ENCODE results near the gene TPPP2. TPM values are rescaled to one million over a fixed set of nuclear protein-coding genes. Genes with fewer than 3 reads are reported as not detected.

TPPP2 gene
- total RNA-seq, 4 donors from 2014 or later, result 0.67 TPM; not detected in 3

DNA sequence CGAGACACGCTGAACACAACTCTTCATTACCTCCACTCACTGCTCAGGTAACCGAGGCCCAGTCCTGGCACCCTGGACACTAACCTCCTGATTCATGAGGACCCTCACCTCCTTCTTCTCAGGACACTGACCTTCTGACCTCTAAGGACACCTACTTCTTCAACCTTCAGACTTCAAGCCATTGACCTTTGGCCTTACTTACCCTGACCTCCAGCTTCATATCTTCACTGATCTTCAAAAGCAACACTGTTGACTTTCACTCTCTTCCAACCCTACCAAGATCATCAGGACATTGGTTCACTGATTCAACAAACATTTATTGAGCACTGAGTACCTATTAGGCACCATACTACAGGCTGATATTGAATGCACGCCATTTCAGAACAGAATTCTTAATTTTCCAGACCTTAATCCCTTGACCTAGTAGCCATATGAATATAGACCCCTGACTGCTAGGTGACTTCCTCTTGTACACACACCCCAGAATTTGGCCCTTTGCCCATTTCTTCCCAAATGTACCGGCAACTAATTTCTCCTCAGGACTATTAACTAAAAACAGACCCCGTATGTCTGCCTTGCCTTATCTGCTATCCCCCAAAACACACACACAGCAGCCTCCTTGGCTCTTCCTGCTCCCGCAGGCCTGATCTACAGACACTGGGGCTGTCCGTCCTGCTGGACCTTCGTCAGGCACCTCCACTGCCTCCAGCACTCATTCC is 45.9 kb downstream of the TPPP2 start:
- H3K4me1 ChIP-seq, result no peaks in the 10 kb centered on the region
- H3K36me3 ChIP-seq, result no peaks in the 10 kb centered on the region
- H3K27ac ChIP-seq, result no peak overlapping the region
- no peaks in the 10 kb centered on the region for H3K27me3 ChIP-seq
- DNase-seq, result no peak
- no peak overlapping the region for H3K4me3 ChIP-seq
- intact Hi-C loops (cut with DNase I; ENCODE audit: low total_unique reads), result no loop called here
- no peak for TF ChIP-seq POLR2A (IDR thresholded peaks at IDR 0.05)
- TF ChIP-seq, protein P1, sequence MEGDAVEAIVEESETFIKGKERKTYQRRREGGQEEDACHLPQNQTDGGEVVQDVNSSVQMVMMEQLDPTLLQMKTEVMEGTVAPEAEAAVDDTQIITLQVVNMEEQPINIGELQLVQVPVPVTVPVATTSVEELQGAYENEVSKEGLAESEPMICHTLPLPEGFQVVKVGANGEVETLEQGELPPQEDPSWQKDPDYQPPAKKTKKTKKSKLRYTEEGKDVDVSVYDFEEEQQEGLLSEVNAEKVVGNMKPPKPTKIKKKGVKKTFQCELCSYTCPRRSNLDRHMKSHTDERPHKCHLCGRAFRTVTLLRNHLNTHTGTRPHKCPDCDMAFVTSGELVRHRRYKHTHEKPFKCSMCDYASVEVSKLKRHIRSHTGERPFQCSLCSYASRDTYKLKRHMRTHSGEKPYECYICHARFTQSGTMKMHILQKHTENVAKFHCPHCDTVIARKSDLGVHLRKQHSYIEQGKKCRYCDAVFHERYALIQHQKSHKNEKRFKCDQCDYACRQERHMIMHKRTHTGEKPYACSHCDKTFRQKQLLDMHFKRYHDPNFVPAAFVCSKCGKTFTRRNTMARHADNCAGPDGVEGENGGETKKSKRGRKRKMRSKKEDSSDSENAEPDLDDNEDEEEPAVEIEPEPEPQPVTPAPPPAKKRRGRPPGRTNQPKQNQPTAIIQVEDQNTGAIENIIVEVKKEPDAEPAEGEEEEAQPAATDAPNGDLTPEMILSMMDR (IDR thresholded peaks at IDR 0.05), result no peak
- no peaks in the 10 kb centered on the region for H3K9me3 ChIP-seq

DNA sequence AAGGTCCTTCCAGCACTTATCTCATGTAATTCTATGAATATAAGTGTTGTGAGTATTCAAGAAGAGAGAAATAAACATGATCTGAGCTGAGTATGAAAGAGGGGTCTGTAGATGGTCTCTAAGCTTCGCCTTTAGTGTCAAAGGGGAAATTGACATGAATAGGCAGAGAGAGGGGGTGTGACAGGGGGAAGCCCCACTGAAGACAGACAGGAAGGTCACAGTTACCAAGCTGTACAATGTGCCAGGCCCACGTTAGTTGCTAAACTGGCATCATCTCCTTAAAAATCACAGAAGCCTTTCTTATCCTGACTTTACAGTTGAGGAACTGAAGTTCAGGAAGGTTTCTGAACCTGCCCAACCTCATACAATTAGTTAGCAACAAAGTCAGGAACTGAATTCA is 47.7 kb downstream of the TPPP2 start:
- H3K36me3 ChIP-seq, result no peaks in the 10 kb centered on the region
- intact Hi-C loops (cut with DNase I; ENCODE audit: low total_unique reads), result no loop called here

GRCh38 chr14:21078287-21078686 is 48.3 kb downstream of the TPPP2 start:
- DNase-seq, result no peak
- intact Hi-C loops (cut with DNase I; ENCODE audit: low total_unique reads), result no loop called here

More for the DNA sequence above, 47.7 kb downstream of the TPPP2 start:
- DNase-seq, result no peak
- TF ChIP-seq, protein P1 (IDR thresholded peaks at IDR 0.05), result no peak
- no peak for TF ChIP-seq POLR2A (IDR thresholded peaks at IDR 0.05)
- Histone ChIP-seq H3K4me3 (no peak overlapping the region), H3K27me3 (no peaks in the 10 kb centered on the region), H3K9me3 (no peaks in the 10 kb centered on the region), H3K27ac (no peak overlapping the region), H3K4me1 (no peaks in the 10 kb centered on the region)

GRCh38 chr14:21078726-21079125 is 48.7 kb downstream of the TPPP2 start:
- TF ChIP-seq, protein P1 (IDR thresholded peaks at IDR 0.05), result no peak
- no peak for TF ChIP-seq POLR2A (IDR thresholded peaks at IDR 0.05)
- H3K27me3 ChIP-seq, result no peaks in the 10 kb centered on the region
- H3K36me3 ChIP-seq, result no peaks in the 10 kb centered on the region
- H3K4me3 ChIP-seq, result no peak overlapping the region
- no peak overlapping the region for H3K27ac ChIP-seq
- no peak for DNase-seq
- H3K9me3 ChIP-seq, result no peaks in the 10 kb centered on the region
- intact Hi-C loops (cut with DNase I; ENCODE audit: low total_unique reads), result no loop called here
- no peaks in the 10 kb centered on the region for H3K4me1 ChIP-seq

More at GRCh38 chr14:21078287-21078686, 48.3 kb downstream of the TPPP2 start:
- H3K27me3 ChIP-seq, result no peaks in the 10 kb centered on the region
- TF ChIP-seq POLR2A (IDR thresholded peaks at IDR 0.05), result no peak
- TF ChIP-seq, protein P1 (IDR thresholded peaks at IDR 0.05), result no peak
- no peak overlapping the region for H3K4me3 ChIP-seq
- no peaks in the 10 kb centered on the region for H3K4me1 ChIP-seq
- no peaks in the 10 kb centered on the region for H3K9me3 ChIP-seq
- no peaks in the 10 kb centered on the region for H3K36me3 ChIP-seq
- no peak overlapping the region for H3K27ac ChIP-seq

DNA sequence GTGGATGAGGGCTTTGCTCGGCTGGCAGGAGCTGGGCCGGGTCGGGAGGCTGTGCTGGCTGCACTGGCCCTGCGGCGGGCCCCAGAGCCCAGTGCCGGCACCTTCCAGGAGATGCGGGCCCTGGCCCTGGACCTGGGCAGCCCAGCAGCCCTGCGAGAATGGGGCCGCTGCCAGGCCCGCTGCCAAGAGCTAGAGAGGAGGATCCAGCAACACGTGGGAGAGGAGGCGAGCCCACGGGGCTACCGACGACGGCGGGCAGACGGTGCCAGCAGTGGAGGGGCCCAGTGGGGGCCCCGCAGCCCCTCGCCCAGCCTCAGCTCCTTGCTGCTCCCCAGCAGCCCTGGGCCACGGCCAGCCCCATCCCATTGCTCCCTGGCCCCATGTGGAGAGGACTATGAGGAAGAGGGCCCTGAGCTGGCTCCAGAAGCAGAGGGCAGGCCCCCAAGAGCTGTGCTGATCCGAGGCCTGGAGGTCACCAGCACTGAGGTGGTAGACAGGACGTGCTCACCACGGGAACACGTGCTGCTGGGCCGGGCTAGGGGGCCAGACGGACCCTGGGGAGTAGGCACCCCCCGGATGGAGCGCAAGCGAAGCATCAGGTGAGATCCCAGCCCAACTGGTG is 51.6 kb downstream of the TPPP2 start:
- no peaks in the 10 kb centered on the region for H3K36me3 ChIP-seq
- H3K4me3 ChIP-seq, result no peak overlapping the region
- intact Hi-C loops (cut with DNase I; ENCODE audit: low total_unique reads), result no loop called here
- no peak for DNase-seq
- no peaks in the 10 kb centered on the region for H3K4me1 ChIP-seq
- TF ChIP-seq, protein P1 (IDR thresholded peaks at IDR 0.05), result no peak
- TF ChIP-seq POLR2A (IDR thresholded peaks at IDR 0.05), result no peak
- no peaks in the 10 kb centered on the region for H3K9me3 ChIP-seq
- H3K27me3 ChIP-seq, result no peaks in the 10 kb centered on the region
- no peak overlapping the region for H3K27ac ChIP-seq
